ENCODE data around the gene GAL3ST1. TPM values are rescaled to one million over a fixed set of nuclear protein-coding genes. Genes with fewer than 3 reads are reported as not detected.

The GAL3ST1 gene
- total and polyA plus RNA-seq, 3 donors from 2014 or later, result 4.2 to 18.5 (median 11.3) TPM

- H3K27me3 ChIP-seq, result no peaks in the 10 kb centered on the region
- H3K36me3 ChIP-seq (ENCODE audit: low read depth, missing control alignments), result no peaks in the 10 kb centered on the region
- H3K4me1 ChIP-seq, result peaks cover 7% of the 10 kb centered on the region
- no peaks in the 10 kb centered on the region for H3K9me3 ChIP-seq
- H3K27ac ChIP-seq, result no peak overlapping the region
- DNase-seq, result no peak
- intact Hi-C loops (cut with DNase I; ENCODE audit: low total_unique reads), result no loop called here
- 49 to 51% methylated on average over 6 of the region's 6 CpGs for WGBS, 2 donors
- H3K4me3 ChIP-seq, result no peak overlapping the region
- no peak for TF ChIP-seq POLR2A (IDR thresholded peaks at IDR 0.05)
- TF ChIP-seq, protein P1, sequence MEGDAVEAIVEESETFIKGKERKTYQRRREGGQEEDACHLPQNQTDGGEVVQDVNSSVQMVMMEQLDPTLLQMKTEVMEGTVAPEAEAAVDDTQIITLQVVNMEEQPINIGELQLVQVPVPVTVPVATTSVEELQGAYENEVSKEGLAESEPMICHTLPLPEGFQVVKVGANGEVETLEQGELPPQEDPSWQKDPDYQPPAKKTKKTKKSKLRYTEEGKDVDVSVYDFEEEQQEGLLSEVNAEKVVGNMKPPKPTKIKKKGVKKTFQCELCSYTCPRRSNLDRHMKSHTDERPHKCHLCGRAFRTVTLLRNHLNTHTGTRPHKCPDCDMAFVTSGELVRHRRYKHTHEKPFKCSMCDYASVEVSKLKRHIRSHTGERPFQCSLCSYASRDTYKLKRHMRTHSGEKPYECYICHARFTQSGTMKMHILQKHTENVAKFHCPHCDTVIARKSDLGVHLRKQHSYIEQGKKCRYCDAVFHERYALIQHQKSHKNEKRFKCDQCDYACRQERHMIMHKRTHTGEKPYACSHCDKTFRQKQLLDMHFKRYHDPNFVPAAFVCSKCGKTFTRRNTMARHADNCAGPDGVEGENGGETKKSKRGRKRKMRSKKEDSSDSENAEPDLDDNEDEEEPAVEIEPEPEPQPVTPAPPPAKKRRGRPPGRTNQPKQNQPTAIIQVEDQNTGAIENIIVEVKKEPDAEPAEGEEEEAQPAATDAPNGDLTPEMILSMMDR (IDR thresholded peaks at IDR 0.05), result no peak
These were observed 14.6 kb downstream of the GAL3ST1 start for GRCh38 chr22:30559889-30560288.

GRCh38 chr22:30557243-30557642 lies 17.2 kb downstream of the GAL3ST1 start:
- Histone ChIP-seq H3K4me3 (no peak overlapping the region), H3K9me3 (no peaks in the 10 kb centered on the region), H3K36me3 (ENCODE audit: low read depth, missing control alignments) (no peaks in the 10 kb centered on the region), H3K27ac (no peak overlapping the region), H3K27me3 (no peaks in the 10 kb centered on the region), H3K4me1 (peaks cover 7% of the 10 kb centered on the region)
- TF ChIP-seq, protein P1 (IDR thresholded peaks at IDR 0.05), result no peak
- TF ChIP-seq POLR2A (IDR thresholded peaks at IDR 0.05), result no peak
- 85 to 90% methylated on average over 4 to 8 of the region's 8 CpGs for WGBS, 2 donors
- no peak for DNase-seq
- intact Hi-C loops (cut with DNase I; ENCODE audit: low total_unique reads), result no loop called here

GRCh38 chr22:30556388-30556787 lies 18.1 kb downstream of the GAL3ST1 start:
- intact Hi-C loops (cut with DNase I; ENCODE audit: low total_unique reads), result no loop called here
- WGBS, 2 donors, result 57 to 70% methylated on average over 6 of the region's 6 CpGs
- TF ChIP-seq, protein P1 (IDR thresholded peaks at IDR 0.05), result no peak
- TF ChIP-seq POLR2A (IDR thresholded peaks at IDR 0.05), result no peak

DNA sequence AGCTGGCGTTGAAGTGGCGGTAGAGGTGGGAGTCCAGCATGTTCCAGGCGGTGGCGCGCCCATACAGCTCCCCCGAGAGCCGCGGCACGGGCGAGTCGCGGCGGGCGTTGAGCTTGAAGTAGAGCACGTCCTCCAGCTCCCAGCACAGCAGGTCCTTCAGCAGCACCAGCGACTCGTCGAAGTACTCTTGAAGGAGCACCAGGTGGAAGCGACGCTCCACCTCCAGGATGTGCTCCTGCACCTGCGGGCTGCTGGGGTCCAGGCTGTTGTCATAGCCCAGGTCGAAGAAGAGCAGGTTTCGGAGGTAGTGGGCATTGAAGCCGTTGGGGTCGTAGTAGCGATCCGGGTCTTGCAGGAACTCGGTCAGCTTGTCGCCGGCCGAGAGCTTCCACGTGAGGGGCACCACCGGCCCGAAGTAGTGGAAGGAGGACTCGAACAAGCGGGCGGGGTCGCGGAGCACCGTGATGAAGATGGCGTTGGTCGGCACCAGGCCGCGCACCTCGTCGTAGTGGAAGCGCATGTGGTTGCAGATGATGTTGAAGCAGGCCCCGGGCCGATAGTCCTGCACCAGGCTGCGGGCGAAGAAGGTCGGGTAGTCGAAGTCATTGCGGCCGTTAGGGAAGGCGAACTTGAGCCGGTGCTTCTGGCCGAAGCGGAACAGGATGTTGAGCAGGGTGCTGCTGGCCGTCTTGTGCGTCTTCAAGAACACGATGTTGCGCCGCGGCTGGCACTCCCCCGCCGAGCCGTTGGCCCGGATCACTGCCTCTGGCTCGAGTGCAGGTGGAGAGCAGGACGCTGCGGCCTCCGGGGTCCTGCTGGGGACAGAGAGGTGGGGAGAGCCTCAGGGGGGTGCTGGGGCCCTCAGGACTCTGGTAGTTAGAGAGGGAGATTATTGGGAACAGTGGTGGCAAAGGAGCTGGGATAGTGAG lies 18.9 kb downstream of the GAL3ST1 start:
- Histone ChIP-seq H3K4me1 (peaks cover 7% of the 10 kb centered on the region), H3K27me3 (no peaks in the 10 kb centered on the region), H3K36me3 (ENCODE audit: low read depth, missing control alignments) (no peaks in the 10 kb centered on the region), H3K4me3 (peak overlapping the region in 1 of 2 donors; percentile 1), H3K9me3 (no peaks in the 10 kb centered on the region), H3K27ac (no peak overlapping the region)
- no peak for TF ChIP-seq POLR2A (IDR thresholded peaks at IDR 0.05)
- TF ChIP-seq, protein P1 (IDR thresholded peaks at IDR 0.05), result no peak
- DNase-seq, result no peak
- 77 to 83% methylated on average over 55 to 73 of the region's 73 CpGs for WGBS, 2 donors
- intact Hi-C loops (cut with DNase I; ENCODE audit: low total_unique reads), result no loop called here

More at GRCh38 chr22:30556388-30556787, 18.1 kb downstream of the GAL3ST1 start:
- Histone ChIP-seq H3K27ac (no peak overlapping the region), H3K36me3 (ENCODE audit: low read depth, missing control alignments) (no peaks in the 10 kb centered on the region), H3K9me3 (no peaks in the 10 kb centered on the region), H3K27me3 (no peaks in the 10 kb centered on the region), H3K4me3 (no peak overlapping the region), H3K4me1 (peaks cover 7% of the 10 kb centered on the region)
- no peak for DNase-seq
